ENCODE data around the gene CIDEC. TPM values are rescaled to one million over a fixed set of nuclear protein-coding genes. Genes with fewer than 3 reads are reported as not detected.

CIDEC gene
- polyA plus RNA-seq, 2 of the 4 experiments (the other 2 are of a cell fraction) = 3.3 to 6.3 TPM

GRCh38 chr3:9915254-9916141, 35.4 kb upstream of the CIDEC start:
- H3K4me3 ChIP-seq = peak overlapping the region; percentile 43
- FAIRE-seq (no peak), ATAC-seq (peak; percentile 10 to 24; a peak in 4 of 6 replicates), DNase-seq (ENCODE audit: low read depth in 1 of 2, low spot score in 1 of 2) (no peak)
- H3K4me2 ChIP-seq = peak overlapping the region; percentile 98
- H3K27ac ChIP-seq = peak overlapping the region; percentile 84 to 89
- no peaks in the 10 kb centered on the region for H3K9me3 ChIP-seq
- ChIA-PET POLR2A (interaction anchor here (1.2 to 1.5 kb wide), 2 partner anchors 32 to 123 kb away, joined by 3 read pairs; partner anchors contain the start of gene ARPC4), CTCF (interaction anchor here (0.7 to 11.4 kb wide), 7 partner anchors 15 to 72 kb away, joined by 3 to 73 read pairs (median 6); partner anchors contain the start of genes CRELD1, JAGN1 and RPUSD3)
- peaks cover 40% of the 10 kb centered on the region for H3K4me1 ChIP-seq
- WGBS (ENCODE audit: missing lambda C conversion rate) = 80% methylated on average over 86 of the region's 99 CpGs
- TF ChIP-seq MAZ (IDR thresholded peaks at IDR 0.05; ENCODE audit: borderline replicate concordance, low read depth, low read length) = no peak
- TF ChIP-seq MAFK (IDR thresholded peaks at IDR 0.05; ENCODE audit: partially characterized antibody) = no peak
- no peak; the same call in none of the 2 replicates for TF ChIP-seq POLR2A (IDR thresholded peaks at IDR 0.05; ENCODE audit: low read length)
- TF ChIP-seq HOXB5 (CRISPR knock-in tag; IDR thresholded peaks at IDR 0.05) = no peak
- no peak for TF ChIP-seq CHD2 (IDR thresholded peaks at IDR 0.05; ENCODE audit: low read length, partially characterized antibody)
- TF ChIP-seq E2F6 (IDR thresholded peaks at IDR 0.05; ENCODE audit: borderline replicate concordance, low read depth) = peak; percentile 76
- no peak for TF ChIP-seq MYC (IDR thresholded peaks at IDR 0.05; ENCODE audit: borderline replicate concordance, low read length)
- TF ChIP-seq EP300 (IDR thresholded peaks at IDR 0.05) = no peak

GRCh38 chr3:9914559-9915253, 34.7 kb upstream of the CIDEC start:
- Histone ChIP-seq H3K27ac (peak overlapping the region; percentile 84 to 89), H3K4me3 (peak overlapping the region; percentile 43), H3K4me2 (peak overlapping the region; percentile 98), H3K9me3 (no peaks in the 10 kb centered on the region), H3K4me1 (peaks cover 40% of the 10 kb centered on the region)
- ChIA-PET CTCF (interaction anchor here (1.2 to 11.4 kb wide), 10 partner anchors 12 to 95 kb away, joined by 3 to 73 read pairs (median 6); partner anchors contain the start of genes CRELD1, IL17RE and RPUSD3), POLR2A (interaction anchor here (1.3 kb wide), 1 partner anchor 32 kb away, joined by 5 read pairs; no protein-coding TSS in a partner anchor)
- ATAC-seq = peak in 1 of 2 experiments; percentile 12; a peak in 1 of 6 replicates
- WGBS (ENCODE audit: missing lambda C conversion rate) = 81% methylated on average over 15 of the region's 15 CpGs
- DNase-seq (ENCODE audit: low read depth in 1 of 2, low spot score in 1 of 2) = no peak
- no peak for FAIRE-seq
- TF ChIP-seq MYC (IDR thresholded peaks at IDR 0.05; ENCODE audit: borderline replicate concordance, low read length) = no peak
- no peak for TF ChIP-seq HEYL (CRISPR knock-in tag; IDR thresholded peaks at IDR 0.05)
- no peak for TF ChIP-seq ZFP36 (IDR thresholded peaks at IDR 0.05; ENCODE audit: borderline replicate concordance, partially characterized antibody)
- TF ChIP-seq RCOR1 (IDR thresholded peaks at IDR 0.05; ENCODE audit: low read depth, low read length) = no peak
- no peak for TF ChIP-seq KDM5A (IDR thresholded peaks at IDR 0.05)
- no peak for TF ChIP-seq FOXS1 (CRISPR knock-in tag; IDR thresholded peaks at IDR 0.05)
- TF ChIP-seq RFX5 (IDR thresholded peaks at IDR 0.05) = no peak

GRCh38 chr3:9914011-9914410, 34.0 kb upstream of the CIDEC start:
- ATAC-seq (no peak), DNase-seq (ENCODE audit: low read depth in 1 of 2, low spot score in 1 of 2) (no peak), FAIRE-seq (no peak)
- Histone ChIP-seq H3K9me3 (no peaks in the 10 kb centered on the region), H3K27ac (peak overlapping the region in 1 of 2 experiments; percentile 89; a peak in 3 of 6 replicates), H3K4me3 (no peak overlapping the region), H3K4me2 (no peak overlapping the region), H3K4me1 (peaks cover 40% of the 10 kb centered on the region)
- ChIA-PET CTCF (interaction anchor here (0.7 to 11.4 kb wide), 12 partner anchors 12 to 198 kb away, joined by 3 to 73 read pairs (median 6); partner anchors contain the start of genes CRELD1, IL17RE and RPUSD3), POLR2A (interaction anchor here (1.3 kb wide), 1 partner anchor 33 kb away, joined by 5 read pairs; no protein-coding TSS in a partner anchor)
- 75% methylated on average over 1 of the region's 1 CpG for WGBS (ENCODE audit: missing lambda C conversion rate)
- TF ChIP-seq RCOR1 (IDR thresholded peaks at IDR 0.05; ENCODE audit: low read depth, low read length) (no peak), ZSCAN20 (CRISPR knock-in tag; IDR thresholded peaks at IDR 0.05) (no peak), REST (IDR thresholded peaks at IDR 0.05) (no peak), MAFK (IDR thresholded peaks at IDR 0.05; ENCODE audit: partially characterized antibody) (no peak), ELK1 (IDR thresholded peaks at IDR 0.05; ENCODE audit: low read depth, low read length) (no peak), KDM1A (IDR thresholded peaks at IDR 0.05; ENCODE audit: low read depth) (no peak), FOSB (CRISPR knock-in tag; IDR thresholded peaks at IDR 0.05) (no peak), CBX2 (IDR thresholded peaks at IDR 0.05; ENCODE audit: borderline replicate concordance, low read depth) (no peak), MAZ (IDR thresholded peaks at IDR 0.05; ENCODE audit: borderline replicate concordance, low read depth, low read length) (no peak), KDM5A (IDR thresholded peaks at IDR 0.05) (no peak), HDAC2 (IDR thresholded peaks at IDR 0.05) (no peak), CEBPB (IDR thresholded peaks at IDR 0.05) (no peak), GATA3 (IDR thresholded peaks at IDR 0.05; ENCODE audit: borderline replicate concordance) (no peak)
